DMS153 treated with DMSO at 0.1 percent for 48 hours (cell line): ENCODE measurements around the gene CNN3.
A peak's percentile ranks its signal among the peaks of the same experiment; 100 is the strongest.

ENCODE experiments used
- DNase-seq: peaks from one replicate; lab custom pipeline; 2025; ENCODE audit not compliant: unreplicated experiment; lab: John Stamatoyannopoulos, UW

CNN3 gene

GRCh38 chr1:94858276-94858675 is 68.6 kb downstream of the CNN3 start:
- DNase-seq: no peak

GRCh38 chr1:94856868-94857267 is 70.0 kb downstream of the CNN3 start:
- no peak for DNase-seq

DNA sequence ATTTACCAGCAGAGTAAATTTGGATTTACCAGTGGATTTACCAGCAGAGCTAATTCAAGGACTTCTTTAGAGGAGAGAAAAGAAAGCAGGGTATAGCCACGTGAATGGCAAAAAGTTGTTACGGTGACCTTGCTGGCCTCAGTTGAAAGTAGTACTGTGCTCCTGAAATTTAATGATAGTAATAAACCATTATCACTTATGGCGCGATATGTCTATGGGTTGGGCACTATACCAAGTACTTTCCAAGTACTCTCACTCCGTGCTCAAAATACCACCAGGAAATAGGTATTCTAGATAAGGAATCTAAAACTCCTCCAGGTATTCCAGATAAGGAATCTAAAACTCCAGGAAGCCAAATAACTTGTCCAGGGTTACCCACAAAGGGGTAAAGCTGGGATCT is 70.9 kb downstream of the CNN3 start:
- no peak for DNase-seq

DNA sequence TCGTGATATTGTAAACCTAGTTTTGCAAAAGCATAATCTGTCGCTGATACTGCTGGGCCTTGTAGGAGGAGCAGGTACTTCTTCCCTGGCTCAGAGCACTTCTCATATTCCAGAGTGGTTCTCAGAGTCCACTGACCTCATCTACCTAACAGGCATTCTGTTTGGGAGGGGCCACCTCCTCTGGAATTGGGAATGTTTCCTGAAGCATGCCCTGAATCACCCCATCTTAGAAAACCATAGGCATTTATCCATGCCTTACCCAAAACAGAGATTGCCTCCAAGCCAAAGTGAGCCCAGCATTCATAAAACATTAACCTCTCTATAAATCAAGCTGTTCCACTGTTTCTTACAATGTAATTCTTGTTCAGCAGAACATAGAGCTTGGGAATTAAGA is 71.6 kb downstream of the CNN3 start:
- no peak for DNase-seq

- peak; percentile 80 for DNase-seq
Observed at GRCh38 chr1:94854458-94855306, 72.2 kb downstream of the CNN3 start.

GRCh38 chr1:94852788-94853187 is 74.1 kb downstream of the CNN3 start:
- no peak for DNase-seq

DNA sequence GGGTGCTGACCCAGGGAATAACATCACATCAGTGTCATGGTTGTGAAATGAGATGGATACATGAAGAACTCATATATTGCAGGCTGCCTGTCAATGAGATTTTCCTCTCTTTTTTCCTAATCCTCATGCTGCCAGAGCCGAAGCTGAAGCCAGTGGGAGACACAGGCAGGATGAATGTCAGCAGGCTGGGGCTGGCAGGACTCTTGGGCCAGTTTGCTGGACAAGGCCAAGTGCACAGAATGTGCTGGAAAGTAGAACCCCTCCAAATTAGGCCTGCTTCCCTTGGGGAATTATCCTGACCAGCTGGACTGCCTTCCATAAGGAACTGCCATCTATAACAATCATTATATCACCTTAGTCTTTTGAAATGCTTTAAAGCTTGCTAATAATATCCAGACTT is 75.3 kb downstream of the CNN3 start:
- no peak for DNase-seq
